Naive thymus-derived CD4-positive, alpha-beta T cell (primary cell): ENCODE data around the gene ATOH8. TPM values are rescaled to one million over a fixed set of nuclear protein-coding genes. Genes with fewer than 3 reads are reported as not detected.

ENCODE experiments used
- ATAC-seq: fragments of 150-1000 bp; cut with Tn5 transposase; 2 replicates; pipeline ENCODE4 v1.10.0; 2021; ENCODE audit warnings: mild to moderate bottlenecking, moderate library complexity
- CTCF ChIA-PET: fragments of 350-600 bp; sonication (Branson Sonifier 250); formaldehyde crosslinking; loops from one replicate; lab custom pipeline; 2021; ENCODE audit warnings: antibody characterized with exemption; lab: Charles Lee
- POLR2A ChIA-PET: fragments of 350-600 bp; sonication (Branson Sonifier 250); formaldehyde crosslinking; loops from one replicate; lab custom pipeline; 2021; ENCODE audit warnings: antibody characterized with exemption, inconsistent platforms; lab: Charles Lee
- DNase-seq, 9 donors: peaks; one replicate each; pipeline versions ENCODE4 v3.0.0 to v3.0.0-alpha.2; 2020 to 2022; ENCODE audit warnings: mixed read lengths in 1 of 9
- H3K27ac ChIP-seq: one replicate; pipeline ENCODE4 v1.7.0; 2013; ENCODE audit warnings: mild to moderate bottlenecking, low read depth, low read length, moderate library complexity
- H3K27me3 ChIP-seq, 2 donors: one replicate each; pipeline ENCODE4 v1.7.0; 2013; ENCODE audit warnings: low read length in 2 of 2, mild to moderate bottlenecking in 2 of 2, moderate library complexity in 2 of 2; ENCODE audit not compliant: control insufficient read depth in 2 of 2, insufficient read depth in 2 of 2
- H3K36me3 ChIP-seq, 3 experiments: 1 replicate in 2 of 3; 2 replicates in 1 of 3; pipeline ENCODE4 v1.7.0; 2013; ENCODE audit warnings: low read length in 3 of 3, mild to moderate bottlenecking in 3 of 3, moderate library complexity in 1 of 3; ENCODE audit not compliant: insufficient read depth in 3 of 3, control insufficient read depth in 2 of 3
- H3K4me1 ChIP-seq, 2 donors: one replicate each; pipeline ENCODE4 v1.7.0; 2013; ENCODE audit warnings: low read length in 2 of 2, mild to moderate bottlenecking in 2 of 2, moderate library complexity in 1 of 2; ENCODE audit not compliant: control insufficient read depth in 2 of 2, insufficient read depth in 2 of 2
- H3K4me3 ChIP-seq: 2 replicates; pipeline ENCODE4 v1.7.0; 2013; ENCODE audit warnings: mild to moderate bottlenecking, low read length
- H3K9me3 ChIP-seq, 3 experiments: 1 replicate in 2 of 3; 2 replicates in 1 of 3; pipeline ENCODE4 v1.7.0; 2013; ENCODE audit warnings: low read length in 3 of 3; ENCODE audit not compliant: control insufficient read depth in 2 of 3
- H3K27ac Mint-ChIP-seq, 9 donors: one replicate each; pipeline ENCODE4 v1.8.0; 2020 to 2022; ENCODE audit warnings: mixed read lengths in 9 of 9, mild to moderate bottlenecking in 8 of 9, moderate library complexity in 5 of 9, inconsistent platforms in 2 of 9
- H3K27me3 Mint-ChIP-seq, 5 donors: one replicate each; pipeline ENCODE4 v1.8.0; 2021 to 2022; ENCODE audit warnings: mixed read lengths in 5 of 5, mild to moderate bottlenecking in 1 of 5
- H3K36me3 Mint-ChIP-seq, 5 donors: one replicate each; pipeline ENCODE4 v1.8.0; 2020 to 2022; ENCODE audit warnings: mixed read lengths in 5 of 5, mild to moderate bottlenecking in 3 of 5, inconsistent platforms in 1 of 5
- H3K4me1 Mint-ChIP-seq, 7 donors: one replicate each; pipeline ENCODE4 v1.8.0; 2020 to 2022; ENCODE audit warnings: mixed read lengths in 7 of 7, mild to moderate bottlenecking in 3 of 7, inconsistent platforms in 1 of 7
- H3K4me3 Mint-ChIP-seq, 10 donors: one replicate each; pipeline ENCODE4 v1.8.0; 2020 to 2022; ENCODE audit warnings: mild to moderate bottlenecking in 10 of 10, mixed read lengths in 10 of 10, moderate library complexity in 6 of 10, inconsistent platforms in 2 of 10
- H3K9me3 Mint-ChIP-seq, 11 donors: one replicate each; pipeline ENCODE4 v1.8.0; 2020 to 2022; ENCODE audit warnings: mixed read lengths in 11 of 11, mild to moderate bottlenecking in 4 of 11, inconsistent platforms in 1 of 11, moderate library complexity in 1 of 11
- intact Hi-C, 2 donors: fragments of 100-400 bp; cut with micrococcal nuclease; formaldehyde crosslinking; loops; one replicate each; pipeline ENCODE4 v1.15.1; 2023
- polyA plus RNA-seq, 2 donors: library from polyadenylated mRNA; unstranded; fragments of 300-500 nt; fragmentation: Illumina TruSeq; gene quantifications; one replicate each; pipeline ENCODE4 v1.2.3, GENCODE V29; 2021
- total RNA-seq, 6 experiments: library from RNA in 5 of 6; stranded (reverse) in 5 of 6; gene quantifications; 1 replicate in 5 of 6; 2 replicates in 1 of 6; pipeline ENCODE4 v1.2.3 and lab custom pipeline; 2021 to 2026

Gene ATOH8
- total and polyA plus RNA-seq, 7 experiments from 2014 or later = 0.42 to 0.73 TPM; not detected in 5

DNA sequence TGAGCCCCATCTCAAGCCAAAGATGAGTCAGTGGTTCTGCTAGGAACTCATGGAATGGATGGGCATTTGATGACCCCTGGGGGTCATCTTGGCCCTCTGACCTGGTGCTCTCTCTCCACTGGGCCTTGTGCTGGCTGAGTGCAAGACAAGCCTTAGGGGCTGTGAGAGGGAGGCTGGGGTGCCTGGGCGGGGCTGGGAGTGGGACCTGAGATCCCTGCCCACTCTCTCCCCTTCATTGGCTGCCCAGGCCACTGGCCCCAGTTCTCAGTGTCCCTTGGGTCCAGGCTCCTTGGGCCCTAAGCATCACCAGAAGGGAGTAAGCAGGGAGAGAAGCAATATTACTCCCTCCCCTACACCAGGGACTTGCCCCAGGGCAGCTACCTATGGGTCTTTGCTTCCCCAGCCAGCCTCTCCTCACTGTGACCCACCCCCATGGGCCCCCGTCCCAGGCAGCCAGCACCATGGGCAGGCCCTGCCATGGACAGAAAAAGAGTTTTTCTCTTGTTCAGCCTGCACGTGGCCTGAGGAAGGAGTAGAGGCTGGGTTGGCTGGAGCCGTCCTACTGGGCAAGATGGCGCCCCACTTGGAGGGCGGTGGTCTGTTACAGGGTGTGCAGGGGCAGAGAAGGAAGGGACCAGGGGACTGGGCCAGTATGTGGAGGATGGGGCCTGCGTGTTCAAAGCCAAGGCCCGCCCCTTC, 33.6 kb downstream of the ATOH8 start:
- Histone ChIP-seq H3K27ac (no peak overlapping the region), H3K36me3 (no peaks in the 10 kb centered on the region), H3K4me3 (no peak overlapping the region), H3K27me3 (no peaks in the 10 kb centered on the region), H3K4me1 (no peaks in the 10 kb centered on the region), H3K9me3 (no peaks in the 10 kb centered on the region)
- Mint-ChIP-seq H3K4me3 (no peak overlapping the region), H3K27ac (no peak overlapping the region), H3K4me1 (peaks cover 0 to 8% (median 2%) of the 10 kb centered on the region in 7 donors), H3K9me3 (no peaks in the 10 kb centered on the region), H3K27me3 (peaks cover 0 to 22% (median 9%) of the 10 kb centered on the region in 5 donors), H3K36me3 (no peaks in the 10 kb centered on the region)
- POLR2A ChIA-PET = interaction anchor here (0.6 kb wide), 1 partner anchor 23 kb away, joined by 5 read pairs; no protein-coding TSS in a partner anchor
- CTCF ChIA-PET = interaction anchor here (2.1 kb wide), 1 partner anchor 59 kb away, joined by 5 read pairs; no protein-coding TSS in a partner anchor
- ATAC-seq (no peak), DNase-seq (no peak)
- intact Hi-C loops = no loop called here

DNA sequence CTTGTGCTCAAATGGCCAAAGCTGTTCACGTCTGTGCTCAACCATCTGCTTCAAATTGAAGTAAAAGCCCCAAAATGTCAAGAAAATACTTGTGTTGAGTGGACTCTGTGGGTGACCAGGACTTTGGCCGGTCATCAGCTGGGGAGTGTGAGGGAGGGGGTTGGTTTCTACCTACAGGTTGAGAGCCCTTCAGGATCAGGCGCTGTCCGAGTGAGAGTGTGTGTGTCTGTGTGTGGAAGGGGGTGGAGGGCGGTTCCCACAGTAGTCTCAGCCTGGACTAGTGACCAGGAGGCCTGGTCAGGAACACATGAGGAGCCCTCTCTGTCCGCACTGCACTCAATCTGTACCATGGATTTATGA, 34.2 kb downstream of the ATOH8 start:
- H3K27ac ChIP-seq = no peak overlapping the region
- CTCF ChIA-PET = no interaction called here
- H3K4me1 Mint-ChIP-seq = peaks cover 0 to 8% (median 2%) of the 10 kb centered on the region in 7 donors
- H3K36me3 Mint-ChIP-seq = no peaks in the 10 kb centered on the region
- H3K4me3 ChIP-seq = no peak overlapping the region
- intact Hi-C loops = no loop called here
- no peak overlapping the region for H3K27ac Mint-ChIP-seq
- H3K36me3 ChIP-seq = no peaks in the 10 kb centered on the region
- H3K4me1 ChIP-seq = no peaks in the 10 kb centered on the region
- no peaks in the 10 kb centered on the region for H3K27me3 ChIP-seq
- no peaks in the 10 kb centered on the region for H3K9me3 ChIP-seq
- peaks cover 0 to 26% (median 9%) of the 10 kb centered on the region in 5 donors for H3K27me3 Mint-ChIP-seq
- POLR2A ChIA-PET = interaction anchor here (0.6 kb wide), 1 partner anchor 24 kb away, joined by 5 read pairs; no protein-coding TSS in a partner anchor
- H3K4me3 Mint-ChIP-seq = no peak overlapping the region
- DNase-seq = no peak
- no peaks in the 10 kb centered on the region for H3K9me3 Mint-ChIP-seq
- ATAC-seq = no peak

DNA sequence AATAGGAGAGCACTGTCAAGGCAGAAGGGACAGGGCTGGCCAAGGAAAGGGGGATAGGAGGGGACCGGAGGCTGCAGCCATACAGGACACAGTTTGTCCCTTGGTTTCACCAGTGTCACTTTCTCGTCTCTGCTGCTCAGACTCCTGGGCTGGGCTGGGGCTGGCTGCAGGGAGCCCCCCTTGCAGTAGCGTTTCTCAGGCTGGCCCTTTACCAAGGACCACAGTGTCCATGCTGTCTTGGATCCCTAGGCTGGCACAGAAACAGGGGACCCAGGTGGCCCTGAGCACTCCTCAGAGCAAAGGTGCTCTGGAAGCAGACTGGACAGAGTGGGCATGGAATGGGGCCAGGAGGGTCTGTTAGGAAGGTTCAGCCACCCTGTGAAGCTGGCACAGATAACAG, 34.8 kb downstream of the ATOH8 start:
- H3K4me3 ChIP-seq = no peak overlapping the region
- H3K4me1 Mint-ChIP-seq = peaks cover 0 to 8% (median 2%) of the 10 kb centered on the region in 7 donors
- H3K9me3 ChIP-seq = no peaks in the 10 kb centered on the region
- no peak overlapping the region for H3K4me3 Mint-ChIP-seq
- no peak overlapping the region for H3K27ac Mint-ChIP-seq
- DNase-seq (no peak), ATAC-seq (no peak)
- no peaks in the 10 kb centered on the region for H3K9me3 Mint-ChIP-seq
- no peaks in the 10 kb centered on the region for H3K36me3 Mint-ChIP-seq
- ChIA-PET POLR2A (no interaction called here), CTCF (interaction anchor here (1.2 kb wide), 1 partner anchor 38 kb away, joined by 3 read pairs; no protein-coding TSS in a partner anchor)
- peaks cover 0 to 26% (median 9%) of the 10 kb centered on the region in 5 donors for H3K27me3 Mint-ChIP-seq
- intact Hi-C loops = no loop called here
- no peaks in the 10 kb centered on the region for H3K27me3 ChIP-seq
- H3K27ac ChIP-seq = no peak overlapping the region
- H3K4me1 ChIP-seq = no peaks in the 10 kb centered on the region
- H3K36me3 ChIP-seq = no peaks in the 10 kb centered on the region

DNA sequence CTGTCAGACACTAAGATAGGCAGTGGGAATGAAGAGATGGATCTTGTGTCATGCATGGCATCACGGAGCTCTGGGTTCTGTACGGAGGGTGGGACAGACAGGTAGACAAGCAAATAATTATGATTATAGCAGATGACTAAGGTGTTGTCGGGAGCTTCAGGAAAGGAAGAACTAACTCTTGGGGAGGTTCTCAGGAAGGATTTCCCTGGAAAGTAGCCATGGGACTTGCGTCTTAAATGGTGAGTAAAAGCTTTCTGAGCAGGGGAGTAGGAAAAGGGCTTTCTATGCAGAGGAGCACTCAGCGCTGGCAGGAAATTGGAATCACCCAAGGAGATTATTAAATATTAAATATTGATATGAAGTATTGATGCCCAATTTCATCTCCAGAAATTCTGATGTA, 35.5 kb downstream of the ATOH8 start:
- H3K4me3 Mint-ChIP-seq = no peak overlapping the region
- H3K36me3 Mint-ChIP-seq = no peaks in the 10 kb centered on the region
- intact Hi-C loops = no loop called here
- H3K4me1 Mint-ChIP-seq = peaks cover 0 to 8% (median 2%) of the 10 kb centered on the region in 7 donors
- ChIA-PET POLR2A (no interaction called here), CTCF (interaction anchor here (1.2 kb wide), 1 partner anchor 38 kb away, joined by 3 read pairs; no protein-coding TSS in a partner anchor)
- H3K27ac Mint-ChIP-seq = no peak overlapping the region
- H3K36me3 ChIP-seq = no peaks in the 10 kb centered on the region
- DNase-seq (no peak), ATAC-seq (no peak)
- H3K27ac ChIP-seq = no peak overlapping the region
- no peaks in the 10 kb centered on the region for H3K9me3 Mint-ChIP-seq
- H3K27me3 Mint-ChIP-seq = peaks cover 0 to 26% (median 9%) of the 10 kb centered on the region in 5 donors
- H3K27me3 ChIP-seq = no peaks in the 10 kb centered on the region
- no peaks in the 10 kb centered on the region for H3K9me3 ChIP-seq
- no peak overlapping the region for H3K4me3 ChIP-seq
- no peaks in the 10 kb centered on the region for H3K4me1 ChIP-seq

DNA sequence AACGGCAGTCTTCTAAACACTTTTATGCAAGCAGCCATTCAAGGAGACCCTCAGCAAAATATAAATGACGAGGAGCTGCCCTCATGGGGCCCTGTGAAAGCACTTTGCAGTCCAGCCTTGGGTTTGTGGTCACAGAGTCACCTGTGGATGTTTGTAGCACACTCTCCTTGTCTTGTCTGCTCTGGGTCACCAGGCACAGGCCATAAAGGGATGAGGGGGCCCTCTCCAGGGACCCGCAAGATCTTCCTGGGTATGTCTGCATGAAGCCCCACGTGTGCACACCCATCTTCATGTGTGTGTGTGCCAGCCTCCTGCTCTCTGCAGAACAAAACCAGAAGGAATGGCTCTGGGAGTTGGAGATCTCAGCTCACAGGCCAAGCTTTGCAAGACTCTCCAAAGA, 36.2 kb downstream of the ATOH8 start:
- Mint-ChIP-seq H3K36me3 (no peaks in the 10 kb centered on the region), H3K9me3 (no peaks in the 10 kb centered on the region), H3K4me1 (peaks cover 0 to 8% (median 2%) of the 10 kb centered on the region in 7 donors), H3K27me3 (peaks cover 0 to 22% (median 9%) of the 10 kb centered on the region in 5 donors), H3K27ac (no peak overlapping the region), H3K4me3 (no peak overlapping the region)
- H3K9me3 ChIP-seq = no peaks in the 10 kb centered on the region
- no peaks in the 10 kb centered on the region for H3K27me3 ChIP-seq
- no peak for DNase-seq
- no peak overlapping the region for H3K27ac ChIP-seq
- no peaks in the 10 kb centered on the region for H3K36me3 ChIP-seq
- no peak for ATAC-seq
- CTCF ChIA-PET = no interaction called here
- POLR2A ChIA-PET = no interaction called here
- intact Hi-C loops = no loop called here
- no peaks in the 10 kb centered on the region for H3K4me1 ChIP-seq
- no peak overlapping the region for H3K4me3 ChIP-seq

DNA sequence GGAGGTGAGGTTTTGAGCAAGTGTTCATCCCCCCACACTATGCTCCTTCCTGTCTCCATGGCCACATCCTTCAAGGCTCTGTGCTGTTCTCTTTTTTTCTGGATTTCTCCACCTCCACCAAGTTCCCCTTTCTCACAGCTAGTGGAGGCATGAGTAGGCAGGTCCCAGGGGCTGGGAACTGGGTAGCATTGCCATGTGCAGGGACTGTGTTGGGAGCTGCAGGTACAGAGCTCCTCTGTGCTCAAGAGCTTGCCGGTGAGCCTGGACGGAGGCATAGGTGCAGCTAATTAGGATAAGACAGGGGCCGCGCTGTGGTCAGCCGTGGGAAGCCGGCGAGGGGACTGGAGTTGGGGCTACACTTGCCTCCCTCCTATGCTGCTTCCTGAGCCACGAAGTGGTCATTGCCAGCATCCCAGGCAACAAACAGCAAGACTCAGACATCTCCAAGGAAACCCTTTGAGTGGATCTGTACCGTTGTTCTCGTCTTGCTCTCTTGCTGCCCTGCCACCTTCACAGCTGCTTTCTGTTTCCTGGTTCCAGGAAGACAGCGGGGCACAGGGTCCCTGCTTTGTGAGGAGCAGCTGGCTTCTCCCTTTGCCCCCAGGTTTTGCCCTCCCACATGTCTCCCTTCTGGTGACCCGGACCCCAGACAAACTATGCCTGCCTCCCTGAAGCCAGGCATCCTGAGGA, 36.9 kb downstream of the ATOH8 start:
- Histone ChIP-seq H3K9me3 (no peaks in the 10 kb centered on the region), H3K27ac (no peak overlapping the region), H3K4me1 (no peaks in the 10 kb centered on the region), H3K4me3 (no peak overlapping the region), H3K36me3 (no peaks in the 10 kb centered on the region), H3K27me3 (no peaks in the 10 kb centered on the region)
- Mint-ChIP-seq H3K36me3 (no peaks in the 10 kb centered on the region), H3K4me3 (no peak overlapping the region), H3K9me3 (no peaks in the 10 kb centered on the region), H3K4me1 (peaks cover 0 to 2% (median 0%) of the 10 kb centered on the region in 7 donors), H3K27me3 (peaks cover 0 to 16% (median 4%) of the 10 kb centered on the region in 5 donors), H3K27ac (no peak overlapping the region)
- intact Hi-C loops = no loop called here
- ChIA-PET POLR2A (no interaction called here), CTCF (no interaction called here)
- no peak for DNase-seq
- ATAC-seq = peak; percentile 60
